Measurements from ENCODE around the gene MTX1.
"Not testable (repeated sequence)": the region's sequence is repeated elsewhere in the genome, so short reads cannot be mapped to it uniquely, and the experiment has no call there.

GRCh38 chr1:155235375-155235774 is 26.9 kb downstream of the MTX1 start:
- TF ChIP-seq CTCF, POLR2A (IDR thresholded peaks at IDR 0.05): not testable (repeated sequence)
